Nephron (organoid): ENCODE results near the gene SH3BP1.
A peak's percentile ranks its signal among the peaks of the same experiment; 100 is the strongest.

Source experiments
- H3K27ac Mint-ChIP-seq, 3 experiments: 2 replicates each; pipeline ENCODE4 v1.8.0; 2020; ENCODE audit warnings: mixed read lengths in 3 of 3, mild to moderate bottlenecking in 2 of 3, moderate library complexity in 1 of 3
- H3K27me3 Mint-ChIP-seq: 2 replicates; pipeline ENCODE4 v1.8.0; 2021; ENCODE audit warnings: low read depth, mild to moderate bottlenecking, moderate library complexity, mixed read lengths
- H3K36me3 Mint-ChIP-seq: 2 replicates; pipeline ENCODE4 v1.8.0; 2020; ENCODE audit warnings: low read depth, mixed read lengths
- H3K4me1 Mint-ChIP-seq: 2 replicates; pipeline ENCODE4 v1.8.0; 2020; ENCODE audit warnings: mixed read lengths
- H3K4me3 Mint-ChIP-seq, 3 experiments: 2 replicates each; pipeline ENCODE4 v1.8.0; 2020; ENCODE audit warnings: mild to moderate bottlenecking in 3 of 3, mixed read lengths in 3 of 3, moderate library complexity in 2 of 3
- H3K9me3 Mint-ChIP-seq: 2 replicates; pipeline ENCODE4 v1.8.0; 2020; ENCODE audit warnings: mixed read lengths
- TF ChIP-seq, protein P1 (sequence below), 3 experiments: fragments of 200-600 bp; sonication (generic); IDR thresholded peaks; one replicate each; pipeline ENCODE4 v1.5.0; 2021; ENCODE audit warnings: antibody characterized with exemption in 3 of 3; ENCODE audit not compliant: unreplicated experiment in 3 of 3

Gene SH3BP1

DNA sequence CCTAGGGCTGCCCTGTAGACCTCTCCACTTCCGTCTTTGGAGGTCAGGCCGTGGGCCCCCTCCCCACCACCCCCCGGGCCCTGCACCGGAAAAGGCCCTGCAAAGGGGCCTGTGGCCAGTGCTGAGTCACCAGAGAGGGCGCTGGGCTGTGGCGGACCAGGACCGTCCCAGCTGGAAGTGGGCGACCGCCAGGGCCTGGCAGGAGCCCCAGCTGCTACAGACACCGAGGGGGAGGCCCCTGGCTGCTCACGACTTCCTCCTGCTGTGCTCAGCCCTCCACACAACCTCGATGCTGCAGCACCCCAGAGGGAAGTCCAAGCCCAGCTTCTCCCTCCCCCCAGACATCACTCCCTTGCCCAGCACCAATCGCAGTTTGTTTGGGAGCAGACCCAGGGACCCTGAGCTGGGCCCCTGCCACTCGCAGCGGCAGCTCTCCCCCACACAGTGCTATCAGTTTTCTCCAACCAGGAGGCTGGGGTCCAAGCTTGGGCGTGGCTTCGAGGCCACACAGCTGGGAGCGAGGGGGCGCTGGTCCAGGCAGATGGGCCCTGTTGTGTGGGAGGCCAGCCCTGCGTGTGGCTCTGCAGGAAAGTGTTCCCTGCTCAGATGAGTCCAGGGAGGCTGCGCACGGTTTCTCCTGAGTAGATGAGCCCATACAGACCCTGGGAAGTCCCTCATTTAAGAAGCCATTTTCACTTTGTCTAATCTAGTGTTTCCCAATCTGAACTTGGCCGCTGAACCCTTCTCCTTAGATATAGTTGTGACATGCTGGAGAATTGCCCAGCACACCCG, 5.6 kb upstream of the SH3BP1 start:
- peak overlapping the region; percentile 64 to 76 (median 72) for H3K4me3 Mint-ChIP-seq
- peaks cover 55% of the 10 kb centered on the region for H3K4me1 Mint-ChIP-seq
- TF ChIP-seq, protein P1, sequence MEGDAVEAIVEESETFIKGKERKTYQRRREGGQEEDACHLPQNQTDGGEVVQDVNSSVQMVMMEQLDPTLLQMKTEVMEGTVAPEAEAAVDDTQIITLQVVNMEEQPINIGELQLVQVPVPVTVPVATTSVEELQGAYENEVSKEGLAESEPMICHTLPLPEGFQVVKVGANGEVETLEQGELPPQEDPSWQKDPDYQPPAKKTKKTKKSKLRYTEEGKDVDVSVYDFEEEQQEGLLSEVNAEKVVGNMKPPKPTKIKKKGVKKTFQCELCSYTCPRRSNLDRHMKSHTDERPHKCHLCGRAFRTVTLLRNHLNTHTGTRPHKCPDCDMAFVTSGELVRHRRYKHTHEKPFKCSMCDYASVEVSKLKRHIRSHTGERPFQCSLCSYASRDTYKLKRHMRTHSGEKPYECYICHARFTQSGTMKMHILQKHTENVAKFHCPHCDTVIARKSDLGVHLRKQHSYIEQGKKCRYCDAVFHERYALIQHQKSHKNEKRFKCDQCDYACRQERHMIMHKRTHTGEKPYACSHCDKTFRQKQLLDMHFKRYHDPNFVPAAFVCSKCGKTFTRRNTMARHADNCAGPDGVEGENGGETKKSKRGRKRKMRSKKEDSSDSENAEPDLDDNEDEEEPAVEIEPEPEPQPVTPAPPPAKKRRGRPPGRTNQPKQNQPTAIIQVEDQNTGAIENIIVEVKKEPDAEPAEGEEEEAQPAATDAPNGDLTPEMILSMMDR (IDR thresholded peaks at IDR 0.05; ENCODE audit: unreplicated experiment in 3 of 3), result peak in 1 of 3 experiments; percentile 22
- H3K27ac Mint-ChIP-seq, result peak overlapping the region; percentile 99 to 100 (median 99)
- H3K27me3 Mint-ChIP-seq, result no peaks in the 10 kb centered on the region
- no peaks in the 10 kb centered on the region for H3K36me3 Mint-ChIP-seq
- H3K9me3 Mint-ChIP-seq, result no peaks in the 10 kb centered on the region

DNA sequence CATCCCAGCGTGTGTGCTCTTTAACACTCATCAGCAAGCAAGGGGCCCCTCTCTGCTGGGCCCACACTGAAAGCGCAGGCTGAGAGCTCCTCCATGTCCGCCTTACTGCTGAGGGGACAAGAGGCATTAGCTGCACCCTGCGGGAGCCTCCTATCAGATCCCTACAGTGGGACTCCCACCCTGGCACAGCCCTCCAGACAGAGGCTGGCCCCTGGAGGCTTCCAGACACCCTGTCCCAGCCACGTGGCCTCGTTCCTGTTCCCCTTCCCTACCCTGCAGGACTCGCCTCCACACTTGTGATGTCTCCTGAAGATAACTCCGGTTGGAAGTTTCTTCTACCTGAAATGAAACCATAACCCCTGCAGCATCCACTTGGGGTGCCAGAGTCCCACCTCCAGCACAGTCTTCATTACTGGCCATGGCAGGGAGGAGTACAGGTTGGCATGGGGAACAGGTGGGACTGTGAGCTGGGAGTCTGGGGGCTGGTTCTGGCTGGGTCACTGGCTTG, 5.0 kb upstream of the SH3BP1 start:
- no peaks in the 10 kb centered on the region for H3K36me3 Mint-ChIP-seq
- TF ChIP-seq, protein P1 (IDR thresholded peaks at IDR 0.05; ENCODE audit: unreplicated experiment in 3 of 3), result peak in 2 of 3 experiments; percentile 2 to 9
- H3K4me1 Mint-ChIP-seq, result peaks cover 56% of the 10 kb centered on the region
- H3K9me3 Mint-ChIP-seq, result no peaks in the 10 kb centered on the region
- peak overlapping the region; percentile 64 to 76 (median 69) for H3K4me3 Mint-ChIP-seq
- H3K27ac Mint-ChIP-seq, result peak overlapping the region; percentile 99 to 100 (median 99)
- no peaks in the 10 kb centered on the region for H3K27me3 Mint-ChIP-seq

DNA sequence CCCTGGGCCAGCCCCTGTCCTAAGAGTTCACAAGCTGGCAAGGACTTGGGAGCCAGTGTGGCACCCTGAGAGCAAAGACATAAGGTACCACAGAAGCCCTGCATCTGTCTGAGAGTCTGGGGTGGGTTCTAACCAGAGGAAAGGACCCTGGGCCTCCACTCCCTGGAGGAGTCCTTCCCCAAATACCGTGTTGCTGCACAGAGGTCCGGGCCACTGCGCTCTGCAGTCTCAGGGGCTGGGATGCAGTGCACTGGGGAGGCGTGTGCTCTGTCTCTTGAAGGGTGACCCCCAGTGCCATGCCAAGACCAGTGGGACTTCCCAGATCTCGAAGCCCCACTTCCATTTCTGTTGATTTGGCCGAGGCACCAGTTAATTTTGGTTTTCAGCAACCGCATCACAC, 4.3 kb upstream of the SH3BP1 start:
- H3K9me3 Mint-ChIP-seq, result no peaks in the 10 kb centered on the region
- H3K4me3 Mint-ChIP-seq, result no peak overlapping the region
- no peaks in the 10 kb centered on the region for H3K36me3 Mint-ChIP-seq
- H3K27me3 Mint-ChIP-seq, result no peaks in the 10 kb centered on the region
- TF ChIP-seq, protein P1 (IDR thresholded peaks at IDR 0.05; ENCODE audit: unreplicated experiment in 3 of 3), result no peak
- peaks cover 56% of the 10 kb centered on the region for H3K4me1 Mint-ChIP-seq
- H3K27ac Mint-ChIP-seq, result peak overlapping the region; percentile 99 to 100 (median 99)

DNA sequence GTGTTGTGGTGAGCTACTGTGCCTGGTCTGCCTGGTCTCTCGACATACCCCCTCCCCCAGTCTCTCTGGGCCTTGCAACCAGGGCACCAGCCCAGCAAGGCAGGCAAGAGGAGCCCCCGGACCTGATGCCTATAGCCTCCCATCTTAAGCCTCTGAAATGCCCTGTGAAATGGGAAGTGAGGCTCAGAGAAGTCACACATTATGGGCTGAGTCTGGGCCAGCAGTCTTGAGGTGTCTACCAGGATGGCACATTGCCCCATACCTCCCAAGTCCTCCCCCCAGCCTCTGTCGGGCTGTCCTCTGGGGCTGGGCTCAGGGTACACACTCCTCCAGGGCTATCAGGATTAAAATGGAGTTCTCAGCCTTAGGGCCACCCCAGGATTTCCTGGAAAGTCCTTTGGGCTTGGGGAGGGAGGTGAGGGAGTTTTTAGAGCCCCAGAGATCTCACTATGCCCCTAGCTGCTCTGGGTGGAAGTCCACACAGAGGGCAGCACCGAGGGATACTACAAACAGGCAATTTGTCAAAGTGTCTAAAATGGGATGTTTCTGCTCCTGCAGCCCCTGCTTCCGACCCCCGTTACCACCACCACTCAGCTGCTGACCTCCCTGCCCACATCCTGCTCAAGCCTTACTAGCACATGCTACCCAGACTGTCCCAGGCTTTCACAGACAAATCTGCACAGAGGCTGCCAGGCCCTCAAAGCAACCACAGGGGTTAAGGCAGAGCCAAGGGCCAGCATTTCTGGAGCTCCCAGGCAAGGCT, 3.1 kb upstream of the SH3BP1 start:
- Mint-ChIP-seq H3K9me3 (no peaks in the 10 kb centered on the region), H3K4me3 (peak overlapping the region; percentile 49 to 67 (median 56)), H3K4me1 (peaks cover 52% of the 10 kb centered on the region), H3K36me3 (no peaks in the 10 kb centered on the region), H3K27ac (peak overlapping the region; percentile 93 to 100 (median 99)), H3K27me3 (no peaks in the 10 kb centered on the region)
- TF ChIP-seq, protein P1 (IDR thresholded peaks at IDR 0.05; ENCODE audit: unreplicated experiment in 3 of 3), result peak in 2 of 3 experiments; percentile 8 to 14

DNA sequence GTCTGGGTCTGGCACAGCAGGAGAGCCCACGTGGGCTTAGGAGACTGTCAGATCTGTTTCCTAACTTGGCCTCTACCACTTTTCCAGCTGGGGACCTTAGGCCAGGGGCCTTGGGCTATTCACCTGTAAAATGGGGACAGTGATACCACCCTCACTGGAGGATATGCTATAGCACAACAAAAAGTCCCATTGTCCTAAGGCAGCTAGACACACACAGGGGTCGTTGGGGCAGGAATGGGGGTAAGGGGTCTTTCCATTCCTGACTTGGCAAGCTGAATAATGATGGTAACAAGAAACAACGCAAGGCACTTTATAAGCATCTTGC, 2.6 kb upstream of the SH3BP1 start:
- H3K4me1 Mint-ChIP-seq, result peaks cover 48% of the 10 kb centered on the region
- TF ChIP-seq, protein P1 (IDR thresholded peaks at IDR 0.05; ENCODE audit: unreplicated experiment in 3 of 3), result no peak
- peak overlapping the region; percentile 93 to 100 (median 99) for H3K27ac Mint-ChIP-seq
- H3K36me3 Mint-ChIP-seq, result no peaks in the 10 kb centered on the region
- no peaks in the 10 kb centered on the region for H3K9me3 Mint-ChIP-seq
- H3K4me3 Mint-ChIP-seq, result peak overlapping the region in 2 of 3 experiments; percentile 49 to 73
- H3K27me3 Mint-ChIP-seq, result no peaks in the 10 kb centered on the region
